Activated CD8-positive, alpha-beta memory T cell treated with anti-CD3 and anti-CD28 coated beads for 24 hours (primary cell): ENCODE data around the gene RAPGEF5.

Experiments used
- DNase-seq: peaks from one replicate; pipeline ENCODE4 v3.0.0-alpha.2; 2020

RAPGEF5 gene

DNA sequence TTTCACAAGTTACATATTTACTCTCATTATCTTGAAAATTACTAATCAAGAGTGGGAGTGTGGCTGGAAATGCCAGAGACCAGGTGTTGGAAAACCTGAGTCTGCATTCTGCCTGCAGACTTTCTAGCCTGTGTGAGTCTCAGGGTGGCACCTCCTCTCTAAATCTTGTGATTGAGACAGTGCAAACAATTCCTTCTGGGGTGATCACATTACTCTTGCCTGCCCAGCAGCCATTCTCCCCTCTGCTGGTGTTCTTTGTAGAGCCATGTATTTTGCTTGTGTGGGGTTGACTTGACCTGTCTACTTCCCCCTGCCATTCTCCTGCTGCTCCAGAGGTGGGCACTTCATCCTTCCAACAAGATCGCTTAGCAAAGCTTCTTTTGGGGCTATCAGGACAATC, 101.1 kb downstream of the RAPGEF5 start:
- DNase-seq: no peak

DNA sequence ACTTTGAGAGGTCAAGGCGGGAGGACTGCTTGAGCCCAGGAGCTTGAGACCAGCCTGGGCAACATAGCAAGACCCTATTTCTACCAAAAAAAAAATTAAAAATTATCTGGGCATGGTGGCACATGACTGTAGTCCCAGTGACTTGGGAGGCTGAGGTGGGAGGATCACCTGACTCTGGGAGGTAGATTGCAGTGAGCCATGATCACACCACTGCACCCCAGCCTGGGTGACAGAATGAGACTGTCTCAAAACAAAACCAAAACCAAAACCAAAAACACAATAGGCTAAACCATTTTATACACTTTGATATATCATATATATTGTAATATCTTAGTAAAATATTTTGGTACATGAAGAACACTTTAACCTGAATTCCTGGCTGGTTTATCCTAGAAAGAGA, 101.6 kb downstream of the RAPGEF5 start:
- DNase-seq: no peak

DNA sequence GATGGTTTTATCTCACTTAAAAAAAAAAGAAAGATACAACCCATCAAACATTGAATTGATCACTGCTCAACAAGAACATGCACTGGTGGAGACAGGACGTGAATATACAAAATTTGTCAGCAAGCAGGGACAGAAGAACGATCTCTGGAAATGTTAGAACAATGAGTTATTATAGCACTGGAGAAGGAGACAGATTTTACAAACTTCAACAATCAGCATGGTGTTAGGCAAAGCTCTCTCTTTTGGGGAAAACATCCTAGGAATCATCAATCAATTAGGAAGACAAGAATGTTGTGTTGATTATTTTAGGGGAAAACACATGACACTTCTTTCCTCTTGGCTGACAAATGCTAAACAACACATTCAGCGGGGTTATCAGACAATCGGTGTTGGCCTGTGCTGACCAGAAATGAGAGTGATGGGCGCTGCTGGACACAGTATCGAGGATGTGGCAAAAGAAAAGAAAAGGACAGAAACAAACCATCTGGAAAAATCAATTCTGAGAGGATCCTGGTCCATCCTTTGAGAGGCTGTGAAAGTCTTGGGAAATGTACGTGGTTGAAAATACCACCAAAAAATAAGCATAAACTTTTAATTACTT, 103.9 kb downstream of the RAPGEF5 start:
- DNase-seq: no peak

DNA sequence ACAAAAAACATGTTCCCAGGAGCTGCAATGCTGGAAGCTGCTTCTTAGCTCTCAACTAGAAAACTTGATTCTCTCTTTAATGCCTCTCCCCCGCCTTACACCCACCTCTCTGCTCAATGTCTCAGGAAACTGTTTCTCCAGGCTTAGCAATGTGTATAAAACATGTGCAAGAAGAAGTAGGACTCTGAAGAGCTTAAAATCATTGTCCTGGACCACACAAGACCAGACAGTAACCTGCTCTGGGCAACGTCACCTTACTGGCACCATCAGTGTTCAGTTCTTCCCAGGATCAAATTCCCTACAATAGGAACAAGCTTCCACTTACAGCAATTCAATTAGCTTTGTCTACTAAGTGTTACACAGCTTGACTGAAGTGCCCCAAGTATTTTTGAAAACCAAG, 104.9 kb downstream of the RAPGEF5 start:
- no peak for DNase-seq

DNA sequence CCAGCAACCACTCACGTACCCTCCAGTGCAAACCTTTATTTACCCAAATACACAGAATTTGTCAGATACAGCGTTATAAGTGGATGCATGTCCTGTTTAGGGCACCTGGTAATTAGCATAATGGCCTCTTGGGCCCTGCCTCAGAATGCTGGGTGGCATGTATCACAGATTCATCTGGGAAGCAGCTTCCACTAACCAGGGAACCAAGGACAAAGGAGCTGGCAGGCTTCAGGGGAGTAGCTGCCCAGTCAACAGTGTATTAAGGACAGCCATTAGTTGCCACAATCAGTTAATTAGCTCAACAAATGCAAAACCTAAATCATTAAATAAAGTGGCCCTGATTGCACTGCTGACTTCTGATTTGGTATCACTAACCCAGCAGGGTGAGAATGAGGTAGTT, 105.7 kb downstream of the RAPGEF5 start:
- DNase-seq: no peak

DNA sequence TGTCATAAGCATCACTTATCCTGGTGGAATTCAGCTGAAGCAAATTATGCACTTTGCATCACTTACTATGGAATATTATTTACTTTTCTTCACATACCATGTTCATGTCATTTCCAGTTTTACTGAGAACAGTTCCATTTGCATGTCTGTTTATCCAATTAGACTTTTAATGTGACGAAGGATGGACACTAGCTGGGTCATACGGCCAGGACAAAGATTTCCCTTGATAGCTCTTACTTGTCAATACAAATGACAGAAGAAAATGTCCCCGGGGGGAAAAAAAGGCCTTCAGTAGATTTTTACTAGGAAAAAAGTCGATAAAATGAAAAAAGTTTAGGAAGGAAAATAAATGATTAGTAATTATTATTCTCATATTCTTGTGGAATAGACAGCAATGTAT, 106.6 kb downstream of the RAPGEF5 start:
- DNase-seq: no peak

DNA sequence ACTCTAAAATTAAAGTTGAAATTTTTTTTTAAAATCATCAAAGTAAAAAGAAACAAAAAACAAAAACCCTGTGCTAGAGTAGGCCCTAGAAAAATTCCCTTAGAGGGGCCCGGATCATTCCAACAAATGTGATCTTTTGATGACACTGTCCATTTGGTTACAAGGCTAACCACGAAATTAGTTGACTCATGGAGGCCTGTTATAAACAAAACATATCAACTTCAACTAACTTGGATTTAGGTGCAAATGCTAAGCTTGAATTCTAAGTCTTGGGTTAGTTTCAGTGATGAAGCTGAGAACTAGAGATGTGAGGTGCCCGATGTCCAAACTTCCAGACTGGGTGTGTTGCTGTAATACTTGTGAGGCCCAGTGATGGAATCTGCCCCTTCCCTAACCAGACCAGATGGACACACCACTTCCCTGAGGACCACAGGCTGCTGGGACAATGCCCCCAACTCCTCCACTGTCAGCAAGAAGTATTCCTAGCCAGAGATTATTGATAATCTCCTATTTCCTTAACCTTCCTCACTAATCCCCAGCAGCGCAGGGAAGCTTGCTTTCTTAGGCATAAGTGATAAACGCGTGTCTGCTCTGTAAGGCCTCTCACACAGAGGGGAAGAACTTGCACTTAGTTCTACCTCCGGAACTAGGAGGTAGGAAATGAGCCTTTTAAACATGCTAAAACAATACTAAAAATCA, 108.7 kb downstream of the RAPGEF5 start:
- DNase-seq: no peak

DNA sequence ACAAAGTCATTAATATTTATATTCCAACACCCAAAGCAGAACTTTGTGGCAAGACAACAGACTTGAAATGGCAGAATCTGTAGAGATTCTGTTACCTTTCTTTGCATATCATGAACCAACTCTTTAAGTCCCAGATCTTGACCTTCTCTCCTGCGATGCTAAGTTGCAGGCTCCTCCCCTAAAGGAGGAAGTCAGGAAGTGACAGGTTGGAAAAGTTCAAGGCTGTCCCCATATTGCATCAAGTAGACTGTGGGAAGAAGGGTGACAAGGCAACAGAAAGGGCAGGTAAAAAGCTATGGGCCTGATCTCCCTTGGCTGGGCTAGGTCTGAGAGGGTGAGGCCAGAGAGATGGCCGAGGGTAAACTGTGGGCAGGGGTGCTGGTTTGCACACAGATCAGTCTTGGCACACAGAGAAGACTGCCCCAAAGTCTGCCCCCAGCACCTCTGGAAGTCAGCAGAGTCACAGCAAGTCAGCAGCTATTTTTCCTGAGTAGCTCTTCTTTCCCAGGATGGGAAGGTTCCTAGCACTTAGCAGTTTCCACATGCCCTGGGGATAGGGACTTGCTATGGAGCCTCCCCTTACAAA, 115.1 kb downstream of the RAPGEF5 start:
- DNase-seq: no peak

DNA sequence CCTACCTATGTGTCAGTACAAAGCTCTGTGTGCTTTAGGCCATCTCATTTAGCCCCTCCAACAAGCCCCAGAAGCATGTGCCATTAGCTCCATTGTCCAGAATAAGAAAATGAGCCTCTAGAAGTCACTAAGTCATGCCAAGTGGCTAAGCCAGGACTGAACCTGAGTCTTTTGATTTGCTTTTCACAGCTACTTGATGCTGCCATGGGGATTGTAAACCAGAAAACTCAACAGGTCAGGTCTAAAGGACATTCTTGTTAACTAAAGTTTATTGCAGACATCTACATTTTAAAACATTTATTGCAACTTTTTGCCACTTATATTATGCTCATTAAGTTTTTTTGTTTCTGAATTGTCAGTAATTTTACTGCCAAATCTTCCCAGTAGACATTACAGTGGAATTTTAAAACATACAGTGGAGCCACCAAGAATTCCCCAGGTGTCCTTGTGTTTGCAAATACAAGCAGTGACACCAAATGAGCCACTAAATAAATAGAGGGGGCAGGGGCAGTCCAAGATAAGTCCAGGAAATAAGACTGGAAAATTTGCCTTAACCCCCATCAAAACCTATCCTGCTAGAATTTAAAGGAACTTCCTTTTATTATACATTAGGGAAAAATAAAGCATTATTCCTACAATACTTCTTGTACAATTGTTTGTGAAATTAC, 115.9 kb downstream of the RAPGEF5 start:
- DNase-seq: no peak

DNA sequence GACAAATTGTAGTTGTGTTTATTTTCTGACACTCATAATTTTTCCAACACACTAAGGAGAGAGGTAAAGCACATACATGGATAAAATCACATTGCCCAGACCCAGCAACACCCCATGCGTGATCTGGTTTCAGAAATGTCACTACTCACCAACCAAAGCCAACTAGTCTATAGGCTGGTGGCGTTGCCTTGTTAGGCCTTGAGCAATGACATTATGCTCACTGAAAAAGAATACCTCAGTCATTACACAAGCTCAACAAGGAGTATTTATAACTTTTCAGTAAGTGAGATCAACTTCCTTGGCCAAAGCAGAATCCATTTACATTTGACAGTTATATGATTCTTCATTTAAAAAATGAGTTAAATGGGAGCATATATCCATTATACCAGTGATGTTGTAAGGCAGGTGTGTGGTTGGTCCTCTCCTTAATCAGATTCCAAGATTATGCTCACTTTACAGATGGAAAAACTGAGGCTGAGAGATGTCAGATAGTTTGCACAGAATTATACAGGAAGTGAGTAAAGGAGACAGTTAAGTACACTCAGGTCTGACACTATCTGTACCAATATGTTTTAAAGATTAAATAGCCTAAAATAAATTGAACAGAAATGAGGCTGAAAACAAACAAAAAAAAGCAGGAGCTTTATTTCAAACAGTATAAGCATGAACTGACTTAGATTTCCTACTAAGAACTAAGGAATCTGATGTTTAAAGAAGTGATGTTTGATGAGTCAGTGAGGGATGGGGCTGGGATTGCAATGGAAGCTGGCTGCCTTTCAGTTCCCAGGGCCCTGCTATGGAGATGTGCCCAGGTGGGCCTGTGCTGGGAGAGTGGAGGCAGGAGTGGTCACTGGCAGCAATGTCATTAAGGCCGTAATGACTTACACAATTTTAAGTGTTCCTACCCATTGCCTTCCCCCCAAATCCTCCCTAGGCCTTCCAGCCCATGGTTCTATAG, 118.3 kb downstream of the RAPGEF5 start:
- no peak for DNase-seq

DNA sequence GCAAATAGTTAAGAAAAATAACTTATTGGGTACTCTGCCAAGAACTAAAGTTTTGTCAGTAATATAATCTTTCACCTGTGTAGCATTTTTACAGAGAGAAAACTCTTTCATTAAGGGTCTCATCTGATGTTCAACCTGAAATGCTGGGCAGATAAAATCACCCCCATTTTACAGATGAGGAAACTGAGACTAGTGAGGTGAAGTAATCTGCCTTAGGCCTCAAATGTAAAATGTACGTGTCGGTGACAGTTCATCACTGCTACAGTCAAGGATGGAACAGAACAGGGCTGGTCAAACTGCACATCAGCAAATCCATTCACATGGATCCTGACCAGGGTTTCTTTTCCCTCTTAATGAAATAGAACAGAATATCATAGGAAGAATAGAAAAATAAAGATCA, 121.8 kb downstream of the RAPGEF5 start:
- no peak for DNase-seq

DNA sequence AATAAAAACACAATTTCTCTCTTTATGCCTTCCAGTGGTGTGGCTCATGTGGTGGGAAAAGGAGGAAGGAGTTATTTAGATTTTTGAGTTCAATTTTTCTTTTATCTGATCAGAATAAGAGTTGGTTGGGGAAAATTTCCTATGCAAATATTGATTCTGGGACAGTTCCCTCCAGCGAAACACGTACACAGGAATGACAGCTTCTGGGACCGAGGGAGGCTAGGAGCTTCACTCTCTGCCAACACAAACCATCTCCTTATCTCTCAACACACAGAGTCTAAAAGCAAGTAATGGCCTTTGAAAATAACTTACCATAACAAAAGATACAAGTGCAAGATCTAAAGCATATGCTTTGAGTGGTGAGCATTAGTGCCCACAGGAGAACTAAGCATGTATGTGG, 122.7 kb downstream of the RAPGEF5 start:
- no peak for DNase-seq

DNA sequence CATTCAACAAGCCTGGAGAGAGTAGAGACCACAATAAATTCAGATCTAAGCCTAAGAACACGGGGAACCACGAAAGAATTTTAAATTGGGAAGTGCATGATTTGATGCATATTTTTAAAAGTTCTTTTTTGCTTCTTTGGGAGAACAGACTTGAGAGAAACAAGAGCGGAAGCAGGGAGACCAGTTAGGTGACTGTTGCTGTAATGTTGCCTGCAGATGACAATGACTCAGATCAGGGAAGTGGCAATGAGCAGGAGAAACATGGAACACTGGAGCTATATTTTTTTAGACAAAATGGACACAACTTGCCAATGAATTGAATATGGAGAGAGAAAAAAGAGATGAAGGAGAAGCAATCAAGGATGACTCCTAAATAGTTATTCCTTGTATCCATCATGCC, 125.1 kb downstream of the RAPGEF5 start:
- no peak for DNase-seq

DNA sequence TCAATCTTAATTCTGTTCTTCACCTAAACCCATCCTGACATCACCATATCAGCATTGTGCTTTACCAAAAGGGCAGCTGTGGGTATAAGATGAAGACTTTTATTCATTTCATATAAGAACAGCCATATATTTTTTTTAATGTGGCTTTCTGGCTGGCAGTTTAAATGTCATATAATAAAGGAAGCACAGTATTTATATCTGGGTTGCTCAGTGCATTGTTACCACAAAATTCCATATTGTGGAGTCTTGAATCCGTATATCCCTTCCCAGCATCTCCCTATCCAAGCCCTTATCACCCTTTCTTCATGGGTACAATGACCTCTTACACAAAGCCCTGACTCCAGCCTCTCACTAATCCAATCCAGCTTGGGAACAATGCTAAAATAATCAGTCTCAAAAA, 125.8 kb downstream of the RAPGEF5 start:
- DNase-seq: no peak

DNA sequence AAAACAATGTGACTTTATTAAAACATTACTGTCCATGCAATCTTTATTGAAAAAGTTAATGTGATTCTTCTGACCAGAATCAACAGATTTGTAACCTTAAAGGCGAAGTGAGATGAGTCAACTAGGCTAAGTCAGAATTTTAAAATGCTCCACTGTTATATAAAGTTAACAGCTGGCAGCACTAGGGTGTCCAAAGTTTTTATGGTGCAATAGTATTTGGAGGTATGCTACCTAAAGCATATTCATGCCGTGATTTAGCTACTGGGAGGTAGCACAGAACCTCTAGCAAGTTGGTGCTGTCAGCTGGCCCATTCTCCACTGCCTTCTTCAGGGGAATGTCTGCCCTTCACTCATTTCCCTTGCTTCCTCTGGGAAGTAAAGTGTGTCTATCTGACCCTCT, 126.7 kb downstream of the RAPGEF5 start:
- DNase-seq: no peak

DNA sequence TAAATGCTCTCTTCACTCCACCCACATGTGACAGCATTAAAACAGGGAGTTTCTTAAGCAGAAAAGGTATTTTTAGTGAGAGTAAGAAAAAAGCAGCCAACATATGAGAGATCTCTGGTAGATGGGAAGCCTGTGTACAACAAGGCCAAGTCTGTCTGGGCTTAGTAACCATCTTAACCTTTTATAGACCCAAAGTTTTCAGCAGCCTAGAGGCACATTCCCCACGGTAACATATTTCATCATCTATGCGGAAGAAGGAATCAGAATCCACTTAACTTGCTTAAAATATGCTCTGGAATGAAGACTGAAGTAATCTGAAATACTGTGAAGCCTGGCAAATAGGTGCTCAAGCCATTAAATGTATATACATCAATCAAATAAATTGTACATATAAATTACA, 127.8 kb downstream of the RAPGEF5 start:
- no peak for DNase-seq

DNA sequence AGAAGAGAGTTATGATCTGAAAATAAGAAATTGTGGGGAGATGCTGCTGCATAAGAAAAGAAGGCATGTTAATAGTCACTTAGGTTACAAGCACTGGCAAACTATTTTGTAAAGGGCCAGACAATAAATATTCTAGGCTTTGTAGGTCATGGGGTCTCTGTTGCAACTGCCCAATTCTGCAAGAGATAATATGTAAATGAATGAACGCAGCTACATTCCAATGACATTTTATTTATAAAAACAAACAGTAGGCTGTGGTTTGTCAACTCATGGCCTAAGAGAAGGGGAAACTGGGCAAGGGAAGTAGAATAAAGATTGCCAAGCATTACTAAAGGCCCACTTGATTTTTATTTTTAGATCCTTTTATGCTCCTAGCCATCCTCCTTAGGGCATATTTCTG, 133.1 kb downstream of the RAPGEF5 start:
- no peak for DNase-seq

DNA sequence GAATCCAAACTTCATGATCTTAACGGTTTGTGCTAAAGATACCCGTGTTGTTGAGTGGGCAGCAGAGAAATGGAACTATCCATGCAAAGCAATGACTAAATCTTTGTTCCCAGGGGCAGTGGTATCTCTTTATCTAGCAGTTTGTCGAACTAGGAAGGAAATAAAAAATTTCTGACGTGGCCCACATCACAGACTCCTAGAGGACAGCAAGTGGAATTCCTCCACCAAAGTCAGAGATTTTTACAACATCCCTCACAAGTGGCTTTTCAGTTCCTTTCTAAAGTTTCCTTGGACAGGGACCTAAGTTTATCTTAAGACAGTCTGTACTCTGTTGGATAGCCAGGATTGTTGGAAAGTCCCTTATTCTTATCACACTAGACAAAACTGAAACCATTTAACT, 136.0 kb downstream of the RAPGEF5 start:
- DNase-seq: no peak

DNA sequence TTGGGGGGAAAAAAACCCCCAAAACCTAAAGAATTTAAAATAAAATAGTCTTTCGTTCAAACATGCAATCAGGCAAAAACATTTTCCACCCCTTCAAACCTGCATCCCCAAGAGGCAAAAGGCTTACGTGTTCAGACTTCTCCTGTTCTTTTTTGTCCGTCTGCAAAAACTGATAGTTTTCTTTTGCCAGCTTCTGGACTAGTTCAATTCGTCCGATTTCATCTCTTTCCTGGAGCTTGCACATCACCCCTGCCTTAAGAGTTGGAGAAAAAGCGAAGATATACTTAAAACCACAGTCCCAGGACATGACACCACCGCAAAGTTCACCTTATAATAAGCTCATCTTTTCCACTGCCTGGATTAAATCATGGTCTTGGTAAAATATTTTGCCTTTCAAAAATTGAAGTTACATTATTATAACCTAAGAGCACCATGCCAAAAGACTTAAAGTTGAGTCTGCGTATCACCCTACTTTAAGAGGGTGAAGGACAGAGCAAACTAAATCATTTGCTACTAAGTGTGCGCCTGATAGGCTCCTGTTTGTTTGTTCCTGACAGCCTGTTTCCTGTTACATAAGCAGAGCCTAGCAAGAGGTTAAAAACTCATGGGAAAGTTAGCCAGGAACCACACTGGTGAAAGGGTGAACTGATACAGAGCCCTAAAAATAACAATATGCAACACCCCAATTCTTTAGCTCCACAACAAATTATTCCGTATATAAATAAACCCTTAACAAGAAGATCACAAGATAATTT, 137.0 kb downstream of the RAPGEF5 start:
- no peak for DNase-seq

DNA sequence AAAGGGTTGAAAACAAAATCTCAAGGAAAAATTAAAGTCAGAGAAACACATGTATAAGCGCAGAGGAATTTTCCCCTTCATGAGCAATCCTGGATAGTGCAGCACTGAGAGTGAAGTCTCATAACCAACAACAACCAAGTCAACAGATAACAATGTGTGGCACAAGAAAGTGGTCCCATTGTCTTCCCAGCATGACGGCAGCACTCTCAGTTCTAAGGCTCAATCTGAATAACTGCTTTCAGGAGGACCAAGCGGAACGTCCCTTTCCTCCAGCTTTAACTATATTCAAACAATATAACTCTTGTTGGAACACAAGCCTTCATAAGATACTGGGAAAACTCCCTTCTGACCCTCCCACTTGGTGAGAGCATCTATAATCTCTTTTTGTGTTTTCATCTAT, 137.9 kb downstream of the RAPGEF5 start:
- DNase-seq: no peak

DNA sequence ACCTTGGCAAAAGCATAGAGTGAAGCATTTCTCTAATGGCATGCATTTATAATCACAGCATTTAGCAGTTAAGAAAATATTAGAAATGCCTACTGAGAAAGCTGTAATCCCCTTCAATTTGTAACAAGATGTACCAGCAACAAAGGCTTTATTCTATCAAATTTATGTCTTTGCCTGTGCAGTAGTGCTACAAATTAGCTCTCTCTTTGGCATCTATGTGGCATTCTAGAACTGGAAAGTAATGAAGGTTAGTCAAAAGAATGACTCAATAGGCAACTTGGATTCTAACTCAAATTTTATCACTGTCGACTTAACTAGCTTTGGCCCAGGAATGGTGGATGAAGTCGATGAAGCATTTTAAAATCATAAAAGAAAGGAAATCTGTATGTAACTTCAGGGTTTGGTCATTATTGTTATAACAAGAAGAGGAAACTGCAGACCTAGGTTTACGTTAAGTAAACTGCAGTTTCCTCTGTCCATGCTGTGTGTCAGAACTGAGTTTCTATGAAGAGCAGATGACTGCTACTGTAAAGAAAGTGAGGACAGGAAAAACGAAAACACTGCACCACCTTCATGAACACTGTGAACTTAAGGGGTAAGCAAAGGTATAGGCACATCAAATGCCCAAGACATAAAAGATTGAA, 140.0 kb downstream of the RAPGEF5 start:
- no peak for DNase-seq

DNA sequence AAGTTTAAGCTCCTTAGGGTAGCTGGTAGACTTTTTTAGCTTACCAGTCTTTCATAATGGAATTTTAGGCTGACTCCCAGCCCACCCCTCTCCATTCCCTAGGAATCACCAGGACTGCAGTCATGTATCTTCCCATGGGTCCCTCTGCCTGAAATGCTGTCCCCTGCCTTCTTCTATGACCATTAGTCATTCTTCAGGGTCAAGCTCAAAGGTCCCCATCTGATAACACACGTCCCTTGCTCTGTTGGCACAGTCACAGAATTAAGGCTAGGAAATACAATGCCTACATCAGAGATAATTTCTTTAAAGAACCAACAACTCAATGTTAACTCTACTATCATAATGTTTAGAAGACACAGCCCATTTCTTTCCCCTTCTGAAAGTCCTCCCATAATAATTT, 140.6 kb downstream of the RAPGEF5 start:
- no peak for DNase-seq
